NOMO-1 treated with DMSO at 0.1 percent for 48 hours (cell line): ENCODE measurements around the gene KCTD1.
A peak's percentile ranks its signal among the peaks of the same experiment; 100 is the strongest.

ENCODE experiments used
- DNase-seq: peaks from one replicate; lab custom pipeline; 2025; ENCODE audit not compliant: unreplicated experiment; lab: John Stamatoyannopoulos, UW

KCTD1 gene

GRCh38 chr18:26549263-26550094 lies 1.1 kb upstream of the KCTD1 start:
- DNase-seq = peak; percentile 13

- DNase-seq = no peak
These were observed 523 bp downstream of the KCTD1 start for GRCh38 chr18:26547646-26548414.

- DNase-seq = no peak
These were observed 1.3 kb downstream of the KCTD1 start for GRCh38 chr18:26546875-26547645.

GRCh38 chr18:26546170-26546874 lies 2.0 kb downstream of the KCTD1 start:
- no peak for DNase-seq

GRCh38 chr18:26545335-26546123 lies 2.8 kb downstream of the KCTD1 start:
- no peak for DNase-seq

- no peak for DNase-seq
These were observed 3.9 kb downstream of the KCTD1 start for GRCh38 chr18:26544451-26544850.

GRCh38 chr18:26543373-26543772 lies 5.0 kb downstream of the KCTD1 start:
- DNase-seq = no peak

- no peak for DNase-seq
These were observed 8.2 kb downstream of the KCTD1 start for GRCh38 chr18:26540043-26540628.

GRCh38 chr18:26538524-26538923 lies 9.8 kb downstream of the KCTD1 start:
- no peak for DNase-seq

GRCh38 chr18:26536664-26537063 lies 11.7 kb downstream of the KCTD1 start:
- no peak for DNase-seq

GRCh38 chr18:26536032-26536431 lies 12.3 kb downstream of the KCTD1 start:
- DNase-seq = no peak

- DNase-seq = no peak
These were observed 12.7 kb downstream of the KCTD1 start for GRCh38 chr18:26535630-26536029.

- no peak for DNase-seq
These were observed 15.7 kb downstream of the KCTD1 start for GRCh38 chr18:26532367-26533340.

GRCh38 chr18:26531605-26532298 lies 16.6 kb downstream of the KCTD1 start:
- no peak for DNase-seq

GRCh38 chr18:26526966-26527234 lies 21.5 kb downstream of the KCTD1 start:
- no peak for DNase-seq

GRCh38 chr18:26526128-26526965 lies 22.0 kb downstream of the KCTD1 start:
- no peak for DNase-seq
